ENCODE measurements around the gene INHBB.

INHBB gene

GRCh38 chr2:120343433-120344105, 2.4 kb upstream of the INHBB start:
- no peak for DNase-seq

- DNase-seq, result no peak
Observed at GRCh38 chr2:120344214-120344975, 1.5 kb upstream of the INHBB start.

DNA sequence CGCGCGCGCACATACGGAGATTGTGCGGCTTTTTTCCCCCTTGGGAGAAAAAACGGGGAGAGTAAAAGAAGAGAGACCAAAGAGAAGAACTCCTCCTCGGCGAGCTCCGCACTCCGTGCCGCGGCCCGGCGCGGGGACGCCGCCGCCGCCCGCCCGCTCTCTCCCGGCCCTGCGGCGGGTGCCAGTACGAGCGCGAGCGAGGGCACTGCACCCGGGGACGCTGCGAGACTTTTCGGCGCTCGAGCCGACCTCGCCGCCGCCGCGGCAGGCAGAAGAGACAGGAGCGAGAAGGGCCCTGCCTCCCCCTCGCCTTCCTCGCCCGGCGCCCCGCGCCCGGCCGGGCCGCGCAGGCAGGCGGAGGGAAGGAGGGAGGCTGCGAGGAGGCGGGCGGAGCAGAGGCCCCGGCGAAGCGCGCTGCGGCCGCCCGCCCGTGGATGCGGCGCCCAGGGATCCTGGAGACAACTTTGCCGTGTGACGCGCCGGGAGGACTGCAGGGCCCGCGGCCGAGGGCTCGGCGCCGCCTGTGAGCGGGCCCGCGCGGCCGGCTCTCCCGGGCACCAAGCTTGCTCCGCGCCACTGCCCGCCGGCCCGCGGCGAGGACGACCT, 857 bp upstream of the INHBB start:
- no peak for DNase-seq

GRCh38 chr2:120345608-120346007, 328 bp upstream of the INHBB start:
- DNase-seq, result no peak

DNA sequence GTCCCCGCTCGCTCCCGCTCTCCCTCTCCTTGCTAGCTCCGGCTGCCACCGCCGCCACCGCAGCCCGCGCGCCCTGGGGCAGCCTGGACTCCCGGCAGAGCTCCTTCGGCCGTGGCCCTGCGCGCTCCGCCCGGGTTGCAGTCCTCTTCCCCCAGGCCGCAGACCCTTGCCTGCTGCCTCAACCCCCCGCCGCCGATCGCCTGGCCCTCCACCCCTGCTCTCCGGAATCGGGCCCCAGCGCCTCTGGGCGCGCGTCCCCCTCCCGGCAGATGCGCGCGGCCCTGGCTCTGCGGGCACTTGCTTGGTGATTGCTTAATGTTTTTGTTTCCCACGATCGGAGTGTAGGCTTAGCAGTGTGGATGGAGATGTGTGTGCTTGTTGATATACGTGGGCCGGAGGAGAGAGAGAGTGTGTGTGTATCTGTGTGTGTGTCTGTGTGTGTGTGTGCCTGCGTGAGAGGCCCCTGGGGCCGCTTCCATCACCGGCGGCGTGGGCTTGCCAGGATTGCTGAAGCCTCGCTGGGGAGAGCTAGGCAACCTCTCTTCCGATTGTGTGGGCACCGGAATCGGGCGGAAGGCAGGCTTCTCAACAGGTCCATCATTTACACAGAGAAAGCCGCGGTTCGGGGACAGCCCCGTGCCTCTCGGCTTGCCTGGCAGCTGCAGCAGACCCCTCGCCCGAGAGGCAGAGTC, 877 bp downstream of the INHBB start:
- DNase-seq, result no peak

GRCh38 chr2:120347396-120348060, 1.6 kb downstream of the INHBB start:
- no peak for DNase-seq

DNA sequence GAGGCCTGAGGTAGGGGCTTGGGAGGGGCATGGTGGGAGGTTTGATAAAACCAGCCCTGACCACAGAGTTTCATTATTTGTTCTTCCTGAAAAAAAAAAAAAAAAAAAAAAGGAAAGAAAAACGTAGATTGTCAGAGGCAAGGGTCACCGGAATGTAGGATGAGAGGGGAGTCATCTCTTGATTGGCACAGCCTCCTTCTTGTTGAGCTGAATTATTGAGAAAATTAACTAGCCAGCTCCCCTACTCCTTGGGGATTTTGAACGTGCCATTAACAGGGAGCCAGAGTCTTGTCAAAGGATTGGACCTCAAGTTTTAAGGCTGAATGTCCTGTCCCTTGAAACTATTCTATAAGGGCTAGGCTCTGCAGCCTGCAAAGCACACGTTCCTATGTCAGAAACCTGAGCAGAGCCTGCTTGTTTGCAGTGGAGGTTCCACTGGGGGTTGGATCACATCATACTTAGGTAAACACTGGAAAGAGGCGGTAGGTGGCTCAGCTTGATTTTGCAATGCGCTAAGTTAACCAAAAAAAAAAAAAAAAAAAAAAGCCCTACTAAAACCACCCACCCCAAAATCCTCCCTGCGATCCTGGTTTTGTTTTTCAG, 2.3 kb downstream of the INHBB start:
- DNase-seq, result no peak

- DNase-seq, result no peak
Observed at GRCh38 chr2:120348737-120349439, 3.0 kb downstream of the INHBB start.

DNA sequence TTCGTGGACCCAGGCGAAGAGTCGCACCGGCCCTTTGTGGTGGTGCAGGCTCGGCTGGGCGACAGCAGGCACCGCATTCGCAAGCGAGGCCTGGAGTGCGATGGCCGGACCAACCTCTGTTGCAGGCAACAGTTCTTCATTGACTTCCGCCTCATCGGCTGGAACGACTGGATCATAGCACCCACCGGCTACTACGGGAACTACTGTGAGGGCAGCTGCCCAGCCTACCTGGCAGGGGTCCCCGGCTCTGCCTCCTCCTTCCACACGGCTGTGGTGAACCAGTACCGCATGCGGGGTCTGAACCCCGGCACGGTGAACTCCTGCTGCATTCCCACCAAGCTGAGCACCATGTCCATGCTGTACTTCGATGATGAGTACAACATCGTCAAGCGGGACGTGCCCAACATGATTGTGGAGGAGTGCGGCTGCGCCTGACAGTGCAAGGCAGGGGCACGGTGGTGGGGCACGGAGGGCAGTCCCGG, 3.5 kb downstream of the INHBB start:
- DNase-seq, result no peak

GRCh38 chr2:120350080-120350479, 4.1 kb downstream of the INHBB start:
- DNase-seq, result no peak

- DNase-seq, result no peak
Observed at GRCh38 chr2:120350801-120351320, 4.9 kb downstream of the INHBB start.

- no peak for DNase-seq
Observed at GRCh38 chr2:120352696-120353590, 7.0 kb downstream of the INHBB start.

GRCh38 chr2:120353591-120353898, 7.6 kb downstream of the INHBB start:
- no peak for DNase-seq

DNA sequence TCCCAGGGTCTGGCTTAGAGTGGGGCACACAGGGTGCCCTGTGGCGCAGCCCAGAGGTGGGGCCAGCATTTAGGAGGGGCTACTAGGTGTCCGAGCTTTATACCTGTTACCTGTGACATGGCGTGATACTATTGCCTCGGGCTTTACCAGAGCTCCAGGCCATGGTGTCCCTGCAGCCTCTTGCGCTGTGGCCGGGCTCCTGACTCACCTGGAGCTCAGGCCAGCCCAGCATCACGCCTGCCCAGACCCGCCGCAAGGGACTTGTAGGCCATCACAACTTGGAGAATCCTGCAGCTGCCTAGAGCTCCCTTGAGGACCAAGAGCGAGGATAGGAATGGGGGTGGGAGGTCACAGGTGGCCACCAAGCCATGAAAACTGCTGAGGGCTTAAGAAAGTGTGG, 8.0 kb downstream of the INHBB start:
- DNase-seq, result no peak

- no peak for DNase-seq
Observed at GRCh38 chr2:120354467-120354866, 8.5 kb downstream of the INHBB start.

DNA sequence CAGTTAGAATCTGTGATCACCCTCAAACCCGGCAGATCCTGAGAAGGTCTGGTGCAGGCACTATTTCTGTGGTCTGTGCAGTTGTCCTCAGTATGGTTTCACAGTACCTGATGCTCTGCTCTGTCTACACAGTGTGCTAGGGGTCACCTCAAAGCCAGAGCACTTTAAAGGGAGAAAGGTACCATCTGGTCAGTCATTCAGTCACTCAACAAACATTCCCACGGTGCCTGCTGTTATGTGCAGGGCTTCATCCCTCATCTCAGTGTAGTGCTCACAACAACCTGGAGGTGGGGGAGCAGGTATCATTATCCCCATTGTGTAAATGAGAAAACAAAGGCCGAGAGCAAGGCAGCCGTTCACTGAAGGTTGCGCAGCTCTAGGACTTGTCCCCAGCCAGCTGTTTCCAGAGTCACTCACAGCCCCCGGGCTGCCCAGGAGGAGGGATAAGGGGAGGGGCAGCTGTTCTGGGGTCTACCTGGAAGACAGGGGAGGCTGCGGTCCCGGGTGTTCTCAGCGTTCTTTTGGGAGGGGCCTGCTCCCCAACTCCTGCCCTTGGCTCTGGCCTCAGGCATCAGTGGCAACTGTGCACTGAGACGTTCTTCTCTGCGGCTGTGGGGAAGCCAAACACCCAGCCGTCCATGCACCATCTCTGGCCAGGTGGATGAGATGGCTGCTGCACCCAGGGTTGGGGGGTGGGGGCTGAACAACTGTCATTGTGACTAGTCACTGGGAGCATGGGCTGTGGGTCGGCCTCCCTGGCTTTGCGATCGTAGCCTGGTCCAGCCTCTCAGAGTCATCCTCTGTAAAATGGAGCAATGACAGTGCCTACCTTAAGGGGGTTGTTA, 9.2 kb downstream of the INHBB start:
- DNase-seq, result no peak

DNA sequence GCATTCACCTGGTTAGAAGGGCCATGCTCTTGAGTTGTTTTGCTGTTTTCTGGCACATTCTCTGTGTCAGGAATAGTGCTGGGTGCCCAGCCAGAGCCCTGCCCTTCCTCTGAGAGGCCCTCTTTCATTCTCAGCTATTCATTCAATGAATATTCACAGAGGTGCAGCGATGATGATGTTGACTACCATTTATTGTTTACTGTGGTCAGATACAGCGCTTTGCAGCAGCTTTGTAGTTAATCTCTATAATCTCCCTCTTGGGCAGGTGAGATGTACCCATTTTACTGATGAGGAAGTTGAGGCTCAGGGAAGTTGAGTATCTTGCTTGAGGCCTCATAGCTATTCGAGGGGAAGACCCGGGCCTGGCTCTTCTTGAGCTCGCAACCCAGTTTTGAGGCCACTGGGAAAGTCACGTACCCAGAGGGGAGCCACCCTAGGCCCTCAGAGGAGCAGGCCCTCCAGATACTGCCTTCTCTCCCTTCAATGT, 9.9 kb downstream of the INHBB start:
- no peak for DNase-seq

GRCh38 chr2:120357768-120358167, 11.8 kb downstream of the INHBB start:
- no peak for DNase-seq

GRCh38 chr2:120358734-120359465, 13.0 kb downstream of the INHBB start:
- no peak for DNase-seq
